IPS-18a (cell line): ENCODE results near the gene OR6J1.
"Not testable (repeated sequence)": the region's sequence is repeated elsewhere in the genome, so short reads cannot be mapped to it uniquely, and the experiment has no call there.

Source experiments
- H3K27ac ChIP-seq: one replicate; pipeline ENCODE4 v1.5.1; 2013; ENCODE audit warnings: low read length
- H3K27me3 ChIP-seq: one replicate; pipeline ENCODE4 v1.6.1; 2013; ENCODE audit warnings: mild to moderate bottlenecking, low read length; ENCODE audit not compliant: control insufficient read depth, insufficient read depth
- H3K36me3 ChIP-seq: one replicate; pipeline ENCODE4 v1.6.1; 2013; ENCODE audit warnings: low read depth, low read length; ENCODE audit not compliant: control insufficient read depth
- H3K4me1 ChIP-seq: one replicate; pipeline ENCODE4 v1.6.1; 2013; ENCODE audit warnings: low read depth, low read length; ENCODE audit not compliant: control insufficient read depth
- H3K4me3 ChIP-seq: one replicate; pipeline ENCODE4 v1.5.1; 2013; ENCODE audit warnings: low read length
- H3K9ac ChIP-seq: one replicate; pipeline ENCODE4 v1.6.1; 2013; ENCODE audit warnings: mild to moderate bottlenecking, low read length, moderate library complexity
- H3K9me3 ChIP-seq: one replicate; pipeline ENCODE4 v1.6.1; 2013; ENCODE audit warnings: low read depth, low read length; ENCODE audit not compliant: control insufficient read depth

OR6J1 gene

GRCh38 chr14:22650960-22651521 is 6.9 kb upstream of the OR6J1 start:
- H3K9me3 ChIP-seq = no peaks in the 10 kb centered on the region
- H3K36me3 ChIP-seq = no peaks in the 10 kb centered on the region
- no peak overlapping the region for H3K27ac ChIP-seq
- no peaks in the 10 kb centered on the region for H3K27me3 ChIP-seq
- H3K9ac ChIP-seq = no peak overlapping the region
- H3K4me1 ChIP-seq = no peaks in the 10 kb centered on the region
- H3K4me3 ChIP-seq = no peak overlapping the region

GRCh38 chr14:22650046-22650739 is 6.0 kb upstream of the OR6J1 start:
- no peak overlapping the region for H3K27ac ChIP-seq
- H3K9me3 ChIP-seq = no peaks in the 10 kb centered on the region
- no peaks in the 10 kb centered on the region for H3K36me3 ChIP-seq
- H3K9ac ChIP-seq = no peak overlapping the region
- no peaks in the 10 kb centered on the region for H3K4me1 ChIP-seq
- no peaks in the 10 kb centered on the region for H3K27me3 ChIP-seq
- no peak overlapping the region for H3K4me3 ChIP-seq

- Histone ChIP-seq H3K36me3 (no peaks in the 10 kb centered on the region), H3K27ac (no peak overlapping the region), H3K4me1 (no peaks in the 10 kb centered on the region), H3K4me3 (no peak overlapping the region), H3K27me3 (no peaks in the 10 kb centered on the region), H3K9me3 (no peaks in the 10 kb centered on the region), H3K9ac (no peak overlapping the region)
Measured at GRCh38 chr14:22648506-22648905, 4.4 kb upstream of the OR6J1 start.

- H3K27me3 ChIP-seq = no peaks in the 10 kb centered on the region
- H3K4me3 ChIP-seq = no peak overlapping the region
- no peaks in the 10 kb centered on the region for H3K36me3 ChIP-seq
- no peaks in the 10 kb centered on the region for H3K9me3 ChIP-seq
- H3K27ac ChIP-seq = no peak overlapping the region
- no peaks in the 10 kb centered on the region for H3K4me1 ChIP-seq
- no peak overlapping the region for H3K9ac ChIP-seq
Measured at GRCh38 chr14:22646570-22647254, 2.6 kb upstream of the OR6J1 start.

GRCh38 chr14:22641846-22642245 is 2.3 kb downstream of the OR6J1 start:
- H3K4me3 ChIP-seq = no peak overlapping the region
- no peak overlapping the region for H3K9ac ChIP-seq
- H3K27ac ChIP-seq = no peak overlapping the region

GRCh38 chr14:22640192-22640591 is 4.0 kb downstream of the OR6J1 start:
- H3K9ac ChIP-seq = no peak overlapping the region
- H3K4me3 ChIP-seq = no peak overlapping the region

More at GRCh38 chr14:22641846-22642245, 2.3 kb downstream of the OR6J1 start:
- no peaks in the 10 kb centered on the region for H3K9me3 ChIP-seq
- H3K36me3 ChIP-seq = no peaks in the 10 kb centered on the region
- no peaks in the 10 kb centered on the region for H3K27me3 ChIP-seq
- no peaks in the 10 kb centered on the region for H3K4me1 ChIP-seq

GRCh38 chr14:22635980-22636379 is 8.2 kb downstream of the OR6J1 start:
- H3K4me3 ChIP-seq, H3K27me3 ChIP-seq, H3K4me1 ChIP-seq, H3K27ac ChIP-seq, H3K9me3 ChIP-seq, H3K36me3 ChIP-seq, H3K9ac ChIP-seq: not testable (repeated sequence)

More at GRCh38 chr14:22640192-22640591, 4.0 kb downstream of the OR6J1 start:
- Histone ChIP-seq H3K36me3 (no peaks in the 10 kb centered on the region), H3K27ac (no peak overlapping the region), H3K4me1 (no peaks in the 10 kb centered on the region), H3K27me3 (no peaks in the 10 kb centered on the region), H3K9me3 (no peaks in the 10 kb centered on the region)

GRCh38 chr14:22634233-22634900 is 9.8 kb downstream of the OR6J1 start:
- H3K9me3 ChIP-seq = peaks cover 2% of the 10 kb centered on the region
- no peak overlapping the region for H3K9ac ChIP-seq
- no peaks in the 10 kb centered on the region for H3K36me3 ChIP-seq
- no peak overlapping the region for H3K27ac ChIP-seq
- H3K4me3 ChIP-seq = no peak overlapping the region
- no peaks in the 10 kb centered on the region for H3K4me1 ChIP-seq
- H3K27me3 ChIP-seq = no peaks in the 10 kb centered on the region

- peaks cover 13% of the 10 kb centered on the region for H3K4me1 ChIP-seq
- no peak overlapping the region for H3K27ac ChIP-seq
- no peaks in the 10 kb centered on the region for H3K36me3 ChIP-seq
- peaks cover 2% of the 10 kb centered on the region for H3K9me3 ChIP-seq
- H3K9ac ChIP-seq = no peak overlapping the region
- no peak overlapping the region for H3K4me3 ChIP-seq
- H3K27me3 ChIP-seq = no peaks in the 10 kb centered on the region
Measured at GRCh38 chr14:22630486-22630885, 13.7 kb downstream of the OR6J1 start.

GRCh38 chr14:22630066-22630465 is 14.1 kb downstream of the OR6J1 start:
- H3K27ac ChIP-seq = no peak overlapping the region
- no peak overlapping the region for H3K4me3 ChIP-seq
- H3K9ac ChIP-seq = no peak overlapping the region
- H3K9me3 ChIP-seq = peaks cover 2% of the 10 kb centered on the region
- no peaks in the 10 kb centered on the region for H3K27me3 ChIP-seq
- peaks cover 13% of the 10 kb centered on the region for H3K4me1 ChIP-seq
- no peaks in the 10 kb centered on the region for H3K36me3 ChIP-seq

GRCh38 chr14:22629361-22629760 is 14.8 kb downstream of the OR6J1 start:
- no peaks in the 10 kb centered on the region for H3K27me3 ChIP-seq
- H3K4me3 ChIP-seq = no peak overlapping the region
- no peak overlapping the region for H3K27ac ChIP-seq
- H3K36me3 ChIP-seq = no peaks in the 10 kb centered on the region
- H3K9ac ChIP-seq = no peak overlapping the region
- peaks cover 2% of the 10 kb centered on the region for H3K9me3 ChIP-seq
- H3K4me1 ChIP-seq = peaks cover 13% of the 10 kb centered on the region
